ENCODE measurements around the gene TRIM29.
"Not testable (repeated sequence)": the region's sequence is repeated elsewhere in the genome, so short reads cannot be mapped to it uniquely, and the experiment has no call there.

Gene TRIM29

DNA sequence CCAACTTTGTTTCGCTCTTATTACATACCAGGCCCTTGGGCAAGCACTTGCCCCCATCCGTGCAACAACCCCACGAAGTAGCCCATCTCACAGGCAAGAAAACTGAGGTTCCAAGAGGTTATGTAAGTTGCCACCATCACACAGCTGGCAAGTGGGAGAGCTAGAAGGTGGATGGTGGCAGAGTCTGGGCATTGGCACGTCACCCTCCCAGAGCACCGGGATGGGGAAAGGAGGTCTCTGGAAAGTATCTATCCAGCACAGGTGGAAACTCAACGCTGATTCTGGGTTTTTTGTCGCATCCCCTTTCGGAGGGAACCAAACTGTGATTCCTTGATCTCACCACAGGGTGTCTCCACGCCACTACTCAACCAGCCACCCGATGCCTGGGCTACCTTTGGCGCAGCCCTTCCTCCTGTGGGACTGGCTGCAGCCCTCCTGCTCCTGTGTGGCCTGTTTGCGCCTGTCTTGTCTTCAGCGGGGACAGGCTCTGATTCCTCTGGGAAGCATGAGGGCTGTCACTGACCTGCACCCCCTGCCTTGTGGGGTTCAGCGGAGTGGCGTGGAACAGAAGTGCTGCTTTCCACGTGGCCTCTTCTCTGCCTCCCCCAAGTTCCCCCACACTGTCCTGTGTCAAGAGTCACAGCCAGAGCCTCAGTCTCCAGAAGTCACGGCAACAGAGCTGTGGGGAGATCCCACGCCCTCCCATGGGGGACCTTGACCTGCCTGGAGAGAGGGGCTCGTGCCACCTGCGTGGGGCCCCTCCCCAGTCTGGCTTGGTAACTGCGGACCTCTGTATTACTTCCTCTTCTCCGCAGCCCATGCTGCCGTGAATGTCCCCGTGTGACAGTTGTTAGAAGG lies 34.4 kb upstream of the TRIM29 start:
- peak; percentile 64 for DNase-seq

DNA sequence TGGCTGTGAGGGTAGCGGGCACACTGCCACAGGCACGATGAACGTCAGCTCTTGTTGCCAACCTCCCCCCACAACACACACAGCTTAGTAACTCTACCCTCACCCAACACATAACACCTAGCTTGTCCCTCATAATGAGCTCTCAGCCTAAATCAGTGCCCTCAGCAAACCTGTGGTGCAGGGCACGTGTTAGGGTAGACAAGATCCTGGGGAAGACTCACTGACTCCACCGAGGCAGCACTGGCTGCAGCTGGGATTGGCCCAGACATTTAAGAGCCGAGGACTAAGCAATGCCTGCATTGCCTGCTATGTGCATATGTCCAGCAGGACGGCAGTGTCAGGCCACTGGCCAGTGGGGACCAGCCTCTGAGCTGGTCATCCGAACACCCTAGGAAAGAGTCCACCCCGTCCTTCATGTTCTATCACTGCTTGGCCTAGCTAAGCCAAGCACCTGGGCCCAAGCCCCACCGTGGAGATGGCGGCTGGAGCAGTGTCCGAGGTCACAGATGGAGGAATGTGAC lies 32.9 kb upstream of the TRIM29 start:
- DNase-seq, result no peak

DNA sequence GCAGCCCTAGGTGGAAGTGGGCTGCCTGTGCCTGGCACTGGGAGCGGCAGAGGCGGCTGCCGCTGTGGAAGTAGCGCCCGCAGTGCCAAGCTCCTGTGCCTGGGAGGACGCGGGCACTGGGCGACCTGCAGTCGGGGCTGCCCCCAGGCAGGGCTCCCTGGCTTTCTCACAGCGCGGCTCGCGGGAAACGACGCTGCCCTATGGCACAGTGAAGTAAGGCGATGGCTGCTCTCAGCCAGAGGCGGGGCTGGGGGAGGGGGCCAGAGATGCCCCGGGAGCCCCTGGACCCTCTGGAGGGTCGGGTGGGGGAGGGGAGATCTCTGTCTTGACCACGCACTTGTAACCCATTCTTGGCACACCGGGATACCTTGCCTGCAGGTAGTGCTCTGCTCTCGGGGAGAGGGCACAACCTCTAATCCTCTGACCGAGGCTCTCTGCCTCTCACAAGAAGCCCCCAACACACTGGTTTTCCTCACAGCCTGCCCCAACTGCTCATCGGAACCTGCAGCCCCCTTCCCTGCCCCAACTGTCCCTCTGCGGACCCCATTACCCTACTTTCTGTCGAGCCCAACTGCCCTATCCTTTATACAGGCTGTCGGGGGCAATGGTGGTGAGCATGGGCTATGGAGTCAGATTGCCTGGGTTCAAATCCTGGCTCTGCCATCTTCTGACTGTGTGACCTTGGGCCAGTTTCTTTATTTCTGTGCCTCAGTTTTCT lies 32.2 kb upstream of the TRIM29 start:
- DNase-seq, result no peak

DNA sequence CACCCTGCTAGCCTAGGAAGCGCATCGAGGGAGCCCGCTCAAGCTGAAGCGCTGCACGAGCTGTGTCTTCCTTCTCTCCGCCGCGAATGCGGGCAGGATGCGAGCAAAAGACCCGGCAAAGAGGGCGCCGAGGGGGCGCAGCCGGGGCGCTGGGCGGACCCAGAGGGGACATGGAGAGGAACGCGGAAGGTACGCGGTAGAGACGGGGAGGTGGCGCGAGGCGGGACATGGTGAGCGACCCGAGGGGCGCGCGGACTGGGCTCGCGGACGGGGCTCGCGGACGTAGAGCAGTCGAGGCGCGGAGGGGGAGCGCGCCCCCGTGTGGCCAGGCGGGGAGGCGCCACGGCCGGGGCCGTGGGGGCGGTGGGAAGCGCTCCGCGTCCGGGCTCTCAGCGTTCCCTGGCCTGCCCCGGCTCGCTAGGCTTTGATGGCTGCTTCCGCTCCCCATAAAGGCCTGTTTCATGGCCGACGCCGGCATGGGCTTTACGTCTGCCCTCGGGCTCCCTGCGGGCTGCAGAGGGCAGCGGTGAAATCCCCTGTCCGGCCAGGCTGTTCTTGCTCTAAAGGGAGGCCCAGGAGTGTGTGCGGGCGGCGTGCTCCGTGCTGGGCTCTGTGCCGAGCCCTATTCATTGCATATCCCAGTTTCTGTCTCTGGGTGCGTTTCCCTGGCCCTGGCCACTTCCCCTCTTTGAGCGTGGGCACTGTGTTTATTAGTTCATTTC lies 31.2 kb upstream of the TRIM29 start:
- DNase-seq, result peak; percentile 62

DNA sequence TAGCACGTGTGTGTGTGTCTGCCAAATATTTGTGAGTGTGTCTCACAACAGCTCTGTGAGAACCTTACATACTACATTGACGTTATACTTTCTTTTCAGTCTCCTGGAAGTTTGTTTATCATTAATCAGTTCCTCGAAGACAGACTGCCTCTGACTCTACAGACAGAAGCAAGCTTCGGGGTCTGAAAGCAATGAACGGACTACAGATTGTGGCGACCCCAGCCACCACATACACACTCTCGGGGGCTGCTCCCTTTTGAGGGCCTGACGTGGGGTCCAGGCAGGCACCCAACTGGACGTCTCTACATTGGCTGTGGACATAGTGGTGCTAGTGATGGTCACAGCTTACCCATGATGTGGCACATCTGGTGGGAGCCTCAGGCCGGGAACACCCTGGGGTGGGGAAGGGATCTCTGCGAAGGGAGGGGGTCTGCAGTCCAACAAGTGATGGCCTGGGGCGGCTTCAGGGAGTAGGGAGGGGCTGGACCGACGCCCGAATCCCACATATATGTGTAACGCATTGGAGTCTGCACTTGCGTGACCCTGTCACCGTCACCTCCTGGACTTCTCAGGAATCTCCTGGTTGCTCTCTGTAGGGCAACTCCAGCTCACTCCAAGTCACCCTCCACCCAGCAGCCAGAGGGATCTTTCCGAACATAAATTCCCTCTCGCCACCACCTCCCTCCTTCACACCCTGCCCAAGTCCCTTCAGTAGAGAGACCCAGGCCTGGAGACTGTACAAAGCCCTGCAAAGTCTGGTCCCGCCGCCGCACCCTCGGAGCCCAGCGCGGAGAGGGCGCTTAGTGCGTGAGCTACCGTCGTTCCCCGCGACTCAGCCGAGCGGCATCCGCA lies 30.4 kb upstream of the TRIM29 start:
- no peak for DNase-seq

DNA sequence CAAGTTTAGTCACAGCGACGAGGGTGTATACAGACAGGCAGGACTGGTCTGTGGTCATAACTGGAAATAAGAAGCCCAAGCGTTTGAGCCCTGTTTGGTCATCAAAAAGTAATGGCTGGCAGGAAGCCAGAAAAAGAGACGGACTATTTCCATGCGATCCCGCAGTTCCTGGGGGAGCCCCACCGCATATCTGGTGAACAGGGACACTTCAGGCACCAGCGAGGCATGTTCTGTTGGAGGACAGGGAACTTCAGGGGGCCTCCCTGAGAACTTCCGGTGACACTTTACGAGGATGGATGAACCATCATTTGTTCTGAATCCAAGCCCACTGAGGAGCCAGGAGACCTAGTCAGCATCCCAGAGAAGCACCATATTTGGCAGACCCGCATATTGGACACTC lies 29.7 kb upstream of the TRIM29 start:
- DNase-seq, result no peak

DNA sequence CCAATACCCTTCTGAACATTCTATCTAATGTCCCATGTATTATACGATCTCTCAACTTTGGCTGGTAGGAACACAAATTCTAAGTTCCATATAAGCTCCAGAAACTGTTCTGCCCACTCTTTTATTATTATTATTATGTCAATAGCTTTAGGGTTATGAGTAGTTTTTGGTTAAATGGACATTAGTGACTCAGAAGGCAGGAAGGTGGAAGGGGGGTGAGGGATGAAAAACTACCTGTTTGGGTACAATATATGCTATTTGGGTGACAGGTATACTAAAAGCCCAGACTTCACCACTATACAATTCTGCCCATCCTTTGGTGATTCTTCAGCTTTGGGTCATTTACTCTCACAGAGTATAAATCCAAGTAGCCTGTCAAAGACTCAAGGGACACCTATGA lies 22.5 kb upstream of the TRIM29 start:
- DNase-seq, result no peak

DNA sequence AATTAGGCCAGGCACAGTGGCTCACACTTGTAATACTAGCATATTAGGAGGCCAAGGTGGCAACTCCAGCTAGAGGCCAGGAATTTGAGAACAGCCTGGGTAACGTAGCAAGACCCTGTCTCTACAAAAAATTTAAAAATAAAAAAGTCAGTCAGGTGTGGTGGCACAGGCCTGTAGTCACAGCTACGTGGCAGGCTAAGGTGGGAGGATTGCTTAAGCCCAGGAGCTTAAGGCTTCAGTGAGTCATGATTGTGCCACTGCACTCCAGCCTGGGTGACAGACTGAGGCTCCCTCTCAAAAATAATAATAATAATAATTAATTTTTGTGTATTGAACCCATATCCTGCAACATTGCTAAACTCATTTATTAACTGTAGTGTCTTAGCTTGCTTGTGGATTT lies 15.3 kb upstream of the TRIM29 start:
- DNase-seq, result no peak

DNA sequence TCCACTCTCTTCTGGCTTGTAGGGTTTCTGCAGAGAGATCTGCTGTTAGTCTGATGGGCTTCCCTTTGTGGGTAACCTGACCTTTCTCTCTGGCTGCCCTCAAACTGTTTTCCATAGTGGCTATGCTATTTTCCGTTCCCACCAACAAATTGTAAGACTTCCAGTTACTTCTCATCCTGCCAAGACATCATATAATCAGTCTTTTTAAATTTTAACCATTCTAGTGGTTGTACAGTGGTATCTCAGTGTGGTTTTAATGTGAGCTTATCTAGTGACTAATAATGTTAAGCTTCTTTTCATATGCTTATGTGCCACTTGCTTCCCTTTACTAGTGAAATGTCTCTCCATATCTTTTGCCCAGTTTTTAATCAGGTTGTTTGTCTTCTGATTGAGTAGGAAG lies 13.6 kb upstream of the TRIM29 start:
- DNase-seq, result no peak

DNA sequence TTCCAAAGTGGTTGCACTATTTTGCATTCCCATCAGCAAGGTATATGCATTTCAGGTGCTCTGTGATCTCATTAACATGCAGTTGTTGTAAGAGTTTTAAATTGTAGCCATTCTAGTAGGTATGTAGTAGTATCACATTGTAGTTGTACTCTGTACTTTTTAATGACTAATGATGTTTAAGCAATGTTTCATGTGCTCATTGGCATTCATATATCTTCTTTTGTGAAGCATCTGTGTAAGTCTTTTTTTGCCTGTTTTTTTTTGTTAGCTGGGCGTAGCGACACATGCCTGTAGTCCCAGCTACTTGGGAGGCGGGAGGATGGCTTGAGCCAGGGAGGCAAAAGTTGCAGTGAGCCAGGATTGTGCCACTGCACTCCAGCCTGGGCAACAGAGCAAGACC lies 11.3 kb upstream of the TRIM29 start:
- no peak for DNase-seq

DNA sequence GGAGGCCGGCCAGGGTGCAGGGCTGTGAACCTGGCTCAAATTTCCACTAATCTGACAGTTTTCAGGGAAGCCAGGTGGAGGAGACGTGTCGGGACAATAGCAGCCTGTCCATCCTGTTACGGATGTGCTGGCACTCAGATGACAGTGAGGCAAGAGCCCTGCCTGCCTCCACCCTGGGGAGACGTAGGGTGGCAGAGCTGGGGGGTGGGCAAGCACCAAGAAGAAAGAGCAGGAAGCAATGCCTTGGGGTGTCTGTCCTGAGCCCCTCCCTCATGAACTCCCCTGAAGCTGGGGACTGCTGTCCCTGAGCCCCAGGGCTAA lies 10.0 kb upstream of the TRIM29 start:
- no peak for DNase-seq

DNA sequence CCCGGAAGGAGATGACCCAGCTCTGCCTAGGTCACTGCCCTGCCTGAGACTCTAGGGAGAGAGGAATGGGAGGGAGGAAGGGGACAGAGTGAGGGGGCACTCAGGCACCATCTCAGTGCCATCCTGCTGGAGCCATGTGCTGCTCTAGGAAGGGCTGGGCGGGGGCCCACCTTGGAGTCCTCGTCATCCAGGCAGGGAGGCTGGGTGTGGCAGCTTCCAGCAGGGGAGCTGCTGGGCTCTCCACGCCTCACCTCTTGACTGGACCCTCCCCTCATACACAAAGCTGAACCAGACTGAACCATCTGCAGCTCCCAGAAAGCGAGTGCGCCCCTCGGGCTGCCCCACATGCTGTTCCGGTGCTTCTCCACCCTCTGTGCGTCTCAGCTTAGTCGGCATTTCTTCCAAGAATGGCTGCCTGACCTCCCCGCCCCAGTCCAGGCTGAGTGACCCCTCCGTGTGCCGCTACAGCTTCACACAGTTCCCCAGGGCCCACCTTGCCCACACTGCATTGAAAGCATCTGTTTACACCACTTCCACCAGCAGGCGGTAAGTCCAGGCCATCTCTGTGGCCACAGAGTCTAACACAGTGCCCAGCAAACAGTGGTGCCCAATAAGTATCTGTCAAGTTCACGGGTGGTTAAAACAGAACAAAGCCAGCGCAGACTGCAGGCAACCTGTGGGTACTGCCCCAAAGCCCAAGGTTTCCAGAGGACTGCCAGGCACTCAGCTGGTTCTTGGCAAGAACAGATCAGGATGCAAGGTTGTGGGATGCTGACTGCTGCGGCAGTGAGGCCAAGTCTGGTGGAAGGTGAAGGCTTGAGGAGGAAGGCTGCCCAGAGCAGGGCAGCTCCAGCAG lies 9.4 kb upstream of the TRIM29 start:
- DNase-seq, result no peak

DNA sequence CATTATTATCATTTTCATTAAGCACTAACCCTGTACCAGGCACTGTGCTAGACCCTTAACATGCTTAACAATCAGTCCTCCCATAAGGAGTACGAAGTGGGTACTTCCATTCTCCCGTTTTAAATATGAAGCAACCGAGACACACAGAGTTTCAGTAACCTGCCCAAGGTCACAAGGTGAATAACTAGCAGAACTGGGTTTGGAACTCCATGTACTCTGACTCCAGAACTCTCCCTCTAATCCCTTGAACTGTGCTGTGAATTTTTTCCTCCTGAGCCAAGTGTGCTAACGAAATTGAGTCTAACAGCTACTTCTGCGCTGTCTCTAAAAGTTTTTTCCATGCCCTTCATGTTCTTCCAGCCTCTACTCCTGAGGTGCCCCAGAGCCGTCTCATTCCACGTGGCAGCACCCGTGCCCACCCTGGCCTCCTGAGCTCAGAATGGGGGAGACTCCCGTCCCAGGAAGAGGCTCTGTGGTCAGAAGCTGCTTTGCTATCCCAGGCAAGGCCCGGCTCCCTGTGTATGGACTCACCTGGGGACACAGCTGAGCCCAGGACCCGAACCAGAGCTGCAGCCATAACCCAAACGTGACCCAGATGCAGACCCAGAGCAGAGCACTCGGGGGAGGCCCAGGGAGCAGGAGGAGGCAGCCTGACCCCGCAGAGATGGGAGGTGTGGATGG lies 8.6 kb upstream of the TRIM29 start:
- DNase-seq, result no peak

DNA sequence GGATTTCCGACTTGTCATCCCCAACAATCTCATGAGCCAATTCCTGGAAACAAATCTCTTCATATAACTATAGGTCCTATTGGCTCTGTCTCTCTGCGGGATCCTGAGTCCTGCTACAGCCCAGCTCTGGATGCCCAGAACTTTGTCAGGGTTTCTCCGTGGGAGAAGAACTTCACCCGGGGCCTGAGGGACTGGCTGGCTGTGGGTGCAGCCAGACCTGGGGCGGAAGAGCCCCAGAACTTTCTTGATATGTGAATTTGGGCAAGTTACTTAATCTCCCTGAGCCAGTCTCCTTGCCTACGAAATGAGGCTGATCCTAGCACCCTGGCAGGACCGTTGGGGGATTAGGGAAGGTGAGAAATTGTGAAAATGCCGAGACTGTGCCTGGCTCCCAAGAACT lies 6.6 kb upstream of the TRIM29 start:
- no peak for DNase-seq

DNA sequence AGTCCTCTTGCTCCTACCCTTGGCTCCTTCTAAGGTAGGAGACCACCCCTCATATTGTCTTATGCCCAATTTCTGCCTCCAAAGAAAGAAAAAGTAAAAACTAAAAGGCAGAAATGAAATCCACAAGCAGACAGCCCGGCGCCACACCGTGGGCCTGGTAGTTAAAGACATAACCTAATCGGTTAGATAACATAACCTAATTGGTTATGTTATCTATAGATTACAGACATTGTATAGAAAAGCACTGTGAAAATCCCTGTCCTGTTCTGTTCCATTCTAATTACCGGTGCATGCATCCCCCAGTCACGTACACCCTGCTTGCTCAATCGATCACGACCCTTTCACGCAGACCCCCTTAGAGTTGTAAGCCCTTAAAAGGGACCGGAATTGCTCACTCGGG lies 5.6 kb upstream of the TRIM29 start:
- DNase-seq, result not testable (repeated sequence)

DNA sequence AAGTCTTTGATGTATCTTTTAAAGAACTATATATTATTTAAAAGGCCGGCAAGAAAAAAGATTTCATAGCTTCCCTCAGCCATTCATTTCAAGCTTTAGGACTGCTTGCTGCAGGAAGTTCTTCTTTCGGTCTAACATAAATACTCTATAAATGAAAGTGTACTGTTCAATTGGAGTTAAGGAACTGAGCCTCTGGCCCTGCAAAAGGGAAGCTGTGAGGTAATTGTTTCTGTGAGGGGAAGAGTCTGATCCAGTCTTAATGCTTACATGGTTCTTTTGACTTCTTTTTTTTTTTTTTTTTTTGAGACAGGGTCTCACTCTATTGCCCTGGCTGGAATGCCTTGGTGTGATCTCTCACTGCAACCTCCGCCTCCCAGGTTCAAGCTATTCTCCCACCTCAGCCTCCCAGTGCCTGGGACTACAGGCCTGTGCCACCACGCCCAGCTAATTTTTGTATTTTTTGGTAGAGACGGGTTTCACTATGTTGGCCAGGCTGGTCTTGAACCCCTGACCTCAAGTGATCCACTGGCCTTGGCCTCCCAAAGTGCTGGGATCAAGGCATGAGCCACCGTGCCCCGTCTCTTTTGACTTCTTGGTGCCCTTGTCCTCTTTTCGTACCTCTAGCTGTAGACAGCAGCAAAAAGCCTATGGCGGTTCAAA lies 4.7 kb upstream of the TRIM29 start:
- no peak for DNase-seq

DNA sequence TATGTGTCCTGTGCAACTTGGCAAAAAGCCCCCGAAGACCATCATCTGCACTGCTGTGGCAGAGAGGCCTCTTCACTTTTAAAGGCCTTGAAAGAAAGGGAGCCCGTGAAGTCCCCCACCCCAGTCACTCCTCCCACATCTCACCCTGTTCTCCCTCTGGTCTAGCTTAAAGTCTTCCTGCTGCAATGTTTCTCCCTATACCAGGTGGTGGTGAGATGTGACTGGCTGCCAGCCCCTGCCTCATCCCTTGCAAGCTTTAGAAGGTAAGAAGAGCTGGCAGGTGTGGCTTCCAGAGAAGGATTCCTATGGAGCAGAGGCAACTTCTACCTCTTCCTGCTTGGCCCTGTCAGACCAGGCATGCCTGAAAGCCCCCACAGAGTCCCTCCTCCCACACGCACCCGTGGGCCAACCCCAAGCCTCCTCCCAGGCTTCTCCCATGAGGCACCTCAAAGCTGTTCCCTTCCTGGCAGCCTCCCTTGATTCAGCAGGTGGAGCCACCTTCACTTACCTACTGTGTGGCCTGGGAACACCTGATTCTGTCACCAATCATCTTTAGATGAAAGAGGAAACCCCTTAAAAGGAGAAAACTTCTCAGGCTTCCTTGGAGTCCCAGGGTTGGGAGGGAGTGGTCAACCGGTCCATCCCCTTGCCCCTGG lies 4.0 kb upstream of the TRIM29 start:
- no peak for DNase-seq

DNA sequence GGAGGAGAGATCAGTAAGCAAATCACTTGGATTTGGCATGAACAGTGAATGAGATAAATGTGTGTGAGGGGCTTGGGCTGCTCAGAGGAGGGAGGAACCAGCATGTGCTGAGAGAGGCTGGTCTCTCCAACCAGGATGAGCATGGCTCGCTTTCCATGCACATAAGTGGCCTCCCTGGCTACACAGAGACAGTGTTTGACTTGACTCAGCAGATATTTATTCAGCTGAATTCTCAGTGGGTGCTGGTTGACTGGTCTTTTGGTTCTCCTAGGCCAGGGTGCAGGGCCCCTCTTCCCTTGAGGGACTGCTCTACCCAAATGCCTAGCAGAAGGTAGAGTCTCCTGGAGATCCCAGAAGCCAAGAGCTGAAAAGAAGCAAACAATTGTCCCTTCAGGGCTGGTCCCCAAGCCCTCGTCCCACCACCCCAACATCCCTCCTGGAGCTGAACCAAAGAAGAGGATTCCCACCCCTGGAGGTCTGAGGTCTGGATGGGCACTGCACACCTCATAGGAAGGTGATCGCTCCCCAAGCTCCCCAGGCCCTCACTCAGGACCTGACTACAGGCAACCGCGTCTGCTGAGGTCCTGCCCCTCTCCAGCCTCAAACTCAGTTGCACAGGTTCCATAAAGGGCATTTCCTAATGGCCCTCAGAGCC lies 3.3 kb upstream of the TRIM29 start:
- DNase-seq, result no peak

Measured in fibroblast of skin of abdomen (primary cell).